ENCODE data around the gene HSD17B7.
"Not testable (repeated sequence)": the region's sequence is repeated elsewhere in the genome, so short reads cannot be mapped to it uniquely, and the experiment has no call there.

The HSD17B7 gene

GRCh38 chr1:162818136-162818535 lies 27.6 kb downstream of the HSD17B7 start:
- DNase-seq: not testable (repeated sequence)

GRCh38 chr1:162818666-162819065 lies 28.2 kb downstream of the HSD17B7 start:
- DNase-seq: not testable (repeated sequence)

GRCh38 chr1:162822391-162823200 lies 32.1 kb downstream of the HSD17B7 start:
- no peak for DNase-seq

GRCh38 chr1:162823231-162823630 lies 32.7 kb downstream of the HSD17B7 start:
- peak; percentile 25 for DNase-seq

GRCh38 chr1:162823771-162824525 lies 33.4 kb downstream of the HSD17B7 start:
- no peak for DNase-seq

GRCh38 chr1:162829268-162829667 lies 38.8 kb downstream of the HSD17B7 start:
- no peak for DNase-seq

GRCh38 chr1:162832470-162832869 lies 42.0 kb downstream of the HSD17B7 start:
- no peak for DNase-seq

GRCh38 chr1:162835157-162835899 lies 44.8 kb downstream of the HSD17B7 start:
- no peak for DNase-seq

GRCh38 chr1:162838863-162839262 lies 48.4 kb downstream of the HSD17B7 start:
- DNase-seq: no peak

- DNase-seq: no peak
Observed at GRCh38 chr1:162840250-162840839, 49.8 kb downstream of the HSD17B7 start.

- no peak for DNase-seq
Observed at GRCh38 chr1:162844153-162844552, 53.7 kb downstream of the HSD17B7 start.

- no peak for DNase-seq
Observed at GRCh38 chr1:162846256-162847212, 56.0 kb downstream of the HSD17B7 start.

- DNase-seq: peak; percentile 78
Observed at GRCh38 chr1:162847839-162848453, 57.4 kb downstream of the HSD17B7 start.

GRCh38 chr1:162849711-162850110 lies 59.2 kb downstream of the HSD17B7 start:
- no peak for DNase-seq

GRCh38 chr1:162851341-162851740 lies 60.8 kb downstream of the HSD17B7 start:
- no peak for DNase-seq

- peak; percentile 42 for DNase-seq
Observed at GRCh38 chr1:162854245-162854882, 63.9 kb downstream of the HSD17B7 start.

- DNase-seq: no peak
Observed at GRCh38 chr1:162855461-162856150, 65.1 kb downstream of the HSD17B7 start.

- no peak for DNase-seq
Observed at GRCh38 chr1:162856260-162856659, 65.8 kb downstream of the HSD17B7 start.

GRCh38 chr1:162857850-162858249 lies 67.3 kb downstream of the HSD17B7 start:
- no peak for DNase-seq

- no peak for DNase-seq
Observed at GRCh38 chr1:162859191-162859590, 68.7 kb downstream of the HSD17B7 start.

All from activated naive CD4-positive, alpha-beta T cell treated with Interleukin-2 at 50 U/mL for 16 hours (primary cell).